Body of pancreas (tissue), 4 donors: ENCODE results near the gene CACTIN. TPM values are rescaled to one million over a fixed set of nuclear protein-coding genes. Genes with fewer than 3 reads are reported as not detected.

ENCODE experiments used
- ATAC-seq: fragments of 150-250 bp; one replicate; pipeline ENCODE4 v1.9.1; 2016
- DNase-seq, 4 donors: peaks; one replicate each; pipeline ENCODE4 v3.0.0-alpha.2; 2019
- H3K27ac ChIP-seq, 4 donors: fragments of 200-600 bp; sonication (generic); 1 replicate in 3 of 4; 2 replicates in 1 of 4; pipeline versions ENCODE4 v1.5.1 to v1.6.1; 2016 to 2019; ENCODE audit warnings: mild to moderate bottlenecking in 1 of 4, mixed read lengths in 1 of 4, moderate library complexity in 1 of 4
- H3K27me3 ChIP-seq, 2 donors: fragments of 200-600 bp; sonication (generic); one replicate each; pipeline ENCODE4 v1.6.0; 2016; ENCODE audit warnings: mild to moderate bottlenecking in 1 of 2
- H3K36me3 ChIP-seq, 2 donors: fragments of 200-600 bp; sonication (generic); replicated peaks in 1 of 2; 2 replicates each; pipeline ENCODE4 v1.5.1; 2016; ENCODE audit warnings: low read depth in 2 of 2; ENCODE audit not compliant: insufficient read depth in 1 of 2
- H3K4me1 ChIP-seq: fragments of 200-600 bp; sonication (generic); one replicate; pipeline ENCODE4 v1.6.0; 2016
- H3K4me3 ChIP-seq, 2 donors: fragments of 200-600 bp; sonication (generic); 1 replicate in 1 of 2; 2 replicates in 1 of 2; pipeline ENCODE4 v1.5.1; 2016 to 2019
- H3K9me3 ChIP-seq, 3 donors: fragments of 200-600 bp; sonication (generic); 1 replicate in 2 of 3; 2 replicates in 1 of 3; pipeline ENCODE4 v1.5.1; 2016
- POLR2A ChIP-seq, 3 donors: fragments of 450-650 bp; IDR thresholded peaks; one replicate each; pipeline ENCODE4 v1.6.1; 2016; ENCODE audit warnings: antibody characterized with exemption in 3 of 3, mild to moderate bottlenecking in 2 of 3
- WGBS, 2 donors: methylation state at CpG; one replicate each; pipeline ENCODE4 v1.1.5; 2017; 5-methylcytosine and 5-hydroxymethylcytosine counted together
- intact Hi-C: fragments of 100-400 bp; cut with DNase I; formaldehyde crosslinking; loops from one replicate; pipeline ENCODE4 v1.15.1; 2023
- total RNA-seq, 2 donors: library from RNA; depleted of rRNA; stranded (reverse); fragments of >200 nt; gene quantifications; one replicate each; pipeline ENCODE4 v1.1.0, GENCODE V29; 2016
- TF ChIP-seq, protein P1 (sequence below), 7 experiments: fragments of 450-650 bp in 4 of 7; fragments of 200-600 bp in 3 of 7; sonication (generic) in 3 of 7; IDR thresholded peaks; one replicate each; pipeline ENCODE4 v1.5.1; 2016 to 2019; ENCODE audit warnings: antibody characterized with exemption in 7 of 7

Gene CACTIN
- total RNA-seq, 2 donors from 2014 or later: 16.3 to 23.4 TPM

DNA sequence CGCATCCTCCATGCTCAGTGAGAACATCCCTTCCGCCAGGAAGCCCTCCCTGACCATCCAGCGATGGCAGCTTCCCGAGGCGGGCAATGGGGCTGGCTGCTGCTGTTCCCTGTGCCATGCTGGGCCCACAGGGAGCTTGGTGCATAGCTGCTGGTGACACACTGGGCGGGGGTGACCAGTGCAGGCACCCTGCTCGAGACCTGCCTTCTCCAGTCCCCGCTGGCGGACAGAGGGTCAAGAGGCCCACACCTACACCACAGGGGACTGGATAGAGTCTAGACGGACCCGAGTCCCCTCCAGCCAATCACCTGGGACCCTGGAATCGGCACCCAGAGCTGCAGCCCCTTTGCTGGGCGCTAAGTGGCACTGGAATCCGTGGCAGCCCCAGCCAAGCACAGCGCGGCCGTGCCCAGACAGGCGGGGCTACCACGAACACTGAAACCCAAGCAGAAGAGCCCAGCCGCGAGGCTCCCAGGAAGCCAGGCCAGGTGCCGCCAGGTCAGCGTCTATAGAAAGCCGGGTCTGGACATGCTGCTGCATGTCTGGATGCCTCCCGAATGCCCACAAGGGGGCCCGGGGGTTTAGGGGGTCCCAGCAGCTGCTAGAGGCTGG, 11.0 kb downstream of the CACTIN start:
- DNase-seq: no peak
- Histone ChIP-seq H3K4me3 (no peak overlapping the region), H3K36me3 (peaks cover 2 to 5% of the 10 kb centered on the region in 2 donors), H3K9me3 (no peaks in the 10 kb centered on the region), H3K27me3 (no peaks in the 10 kb centered on the region), H3K4me1 (no peaks in the 10 kb centered on the region), H3K27ac (no peak overlapping the region)
- intact Hi-C loops: loop anchor here (10.0 kb wide), 1 partner anchor 321 kb away; no protein-coding TSS in a partner anchor
- no peak for ATAC-seq
- TF ChIP-seq POLR2A (IDR thresholded peaks at IDR 0.05): no peak
- TF ChIP-seq, protein P1, sequence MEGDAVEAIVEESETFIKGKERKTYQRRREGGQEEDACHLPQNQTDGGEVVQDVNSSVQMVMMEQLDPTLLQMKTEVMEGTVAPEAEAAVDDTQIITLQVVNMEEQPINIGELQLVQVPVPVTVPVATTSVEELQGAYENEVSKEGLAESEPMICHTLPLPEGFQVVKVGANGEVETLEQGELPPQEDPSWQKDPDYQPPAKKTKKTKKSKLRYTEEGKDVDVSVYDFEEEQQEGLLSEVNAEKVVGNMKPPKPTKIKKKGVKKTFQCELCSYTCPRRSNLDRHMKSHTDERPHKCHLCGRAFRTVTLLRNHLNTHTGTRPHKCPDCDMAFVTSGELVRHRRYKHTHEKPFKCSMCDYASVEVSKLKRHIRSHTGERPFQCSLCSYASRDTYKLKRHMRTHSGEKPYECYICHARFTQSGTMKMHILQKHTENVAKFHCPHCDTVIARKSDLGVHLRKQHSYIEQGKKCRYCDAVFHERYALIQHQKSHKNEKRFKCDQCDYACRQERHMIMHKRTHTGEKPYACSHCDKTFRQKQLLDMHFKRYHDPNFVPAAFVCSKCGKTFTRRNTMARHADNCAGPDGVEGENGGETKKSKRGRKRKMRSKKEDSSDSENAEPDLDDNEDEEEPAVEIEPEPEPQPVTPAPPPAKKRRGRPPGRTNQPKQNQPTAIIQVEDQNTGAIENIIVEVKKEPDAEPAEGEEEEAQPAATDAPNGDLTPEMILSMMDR (IDR thresholded peaks at IDR 0.05): no peak
- 90 to 95% methylated on average over 9 to 24 of the region's 26 CpGs for whole genome bisulfite sequencing, 2 donors

- intact Hi-C loops: loop anchor here (10.0 kb wide), 1 partner anchor 320 kb away; no protein-coding TSS in a partner anchor
- Histone ChIP-seq H3K36me3 (peaks cover 2 to 5% of the 10 kb centered on the region in 2 donors), H3K4me3 (no peak overlapping the region), H3K27ac (no peak overlapping the region), H3K9me3 (no peaks in the 10 kb centered on the region), H3K27me3 (no peaks in the 10 kb centered on the region), H3K4me1 (no peaks in the 10 kb centered on the region)
- no peak for DNase-seq
- no peak for ATAC-seq
- no peak for TF ChIP-seq POLR2A (IDR thresholded peaks at IDR 0.05)
- TF ChIP-seq, protein P1 (IDR thresholded peaks at IDR 0.05): no peak
- 92 to 100% methylated on average over 4 to 15 of the region's 18 CpGs for WGBS, 2 donors
These were observed 11.6 kb downstream of the CACTIN start for GRCh38 chr19:3614858-3615505.

- 89 to 94% methylated on average over 3 to 29 of the region's 39 CpGs for WGBS, 2 donors
- no peaks in the 10 kb centered on the region for H3K27me3 ChIP-seq
- no peak for DNase-seq
These were observed 12.6 kb downstream of the CACTIN start for GRCh38 chr19:3613818-3614661.

DNA sequence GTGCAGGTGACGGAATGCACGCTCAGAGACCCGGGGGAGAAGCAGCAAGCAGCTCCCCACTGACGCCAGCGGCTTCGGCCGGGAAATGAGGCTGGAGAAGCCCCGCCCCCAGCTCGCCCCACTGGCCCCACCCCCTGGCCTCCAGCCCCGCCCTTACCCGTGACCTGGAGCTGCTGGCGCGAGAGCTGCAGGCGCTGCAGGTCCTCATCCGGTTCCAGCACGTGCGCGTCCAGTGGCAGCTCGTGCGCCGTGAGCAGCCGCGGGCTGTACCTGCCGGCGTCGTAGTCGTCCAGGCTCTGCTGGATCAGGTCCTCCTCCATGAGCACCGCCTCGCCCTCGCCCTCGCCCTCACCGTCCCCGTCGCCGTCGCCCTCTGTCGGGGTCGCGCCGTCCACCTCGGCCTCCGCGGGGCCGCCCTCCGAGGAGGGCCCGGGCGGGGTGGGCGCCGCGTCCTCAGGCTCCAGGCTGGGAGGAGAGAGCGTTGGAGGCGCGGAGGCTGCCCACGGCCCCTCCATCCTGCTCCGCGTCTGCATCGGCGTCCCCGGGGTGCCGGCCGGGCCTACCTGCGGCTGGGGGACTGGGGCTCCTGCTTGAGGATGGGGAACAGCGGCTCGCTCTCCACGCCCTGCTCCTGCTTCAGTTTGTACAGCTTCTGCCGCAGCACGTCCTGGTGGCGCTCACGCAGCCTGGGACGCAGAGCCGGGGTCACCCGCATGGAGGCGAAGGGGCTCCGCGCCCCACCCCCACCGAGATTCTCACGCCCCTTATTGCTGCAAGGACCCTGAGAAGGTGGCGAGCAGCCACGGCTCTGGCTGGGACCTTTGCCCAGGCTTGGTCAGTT, 13.5 kb downstream of the CACTIN start:
- Histone ChIP-seq H3K27me3 (no peaks in the 10 kb centered on the region), H3K27ac (no peak overlapping the region), H3K36me3 (peaks cover 2 to 5% of the 10 kb centered on the region in 2 donors), H3K4me1 (no peaks in the 10 kb centered on the region), H3K9me3 (no peaks in the 10 kb centered on the region), H3K4me3 (no peak overlapping the region)
- intact Hi-C loops: loop anchor here (10.0 kb wide), 1 partner anchor 318 kb away; no protein-coding TSS in a partner anchor
- ATAC-seq (no peak), DNase-seq (no peak)
- WGBS, 2 donors: 90 to 91% methylated on average over 32 to 53 of the region's 79 CpGs
- TF ChIP-seq POLR2A (IDR thresholded peaks at IDR 0.05): no peak
- TF ChIP-seq, protein P1 (IDR thresholded peaks at IDR 0.05): no peak

More at GRCh38 chr19:3613818-3614661, 12.6 kb downstream of the CACTIN start:
- no peaks in the 10 kb centered on the region for H3K4me1 ChIP-seq
- TF ChIP-seq, protein P1 (IDR thresholded peaks at IDR 0.05): no peak
- no peak for TF ChIP-seq POLR2A (IDR thresholded peaks at IDR 0.05)
- intact Hi-C loops: loop anchor here (10.0 kb wide), 1 partner anchor 319 kb away; no protein-coding TSS in a partner anchor
- H3K36me3 ChIP-seq: peaks cover 2 to 5% of the 10 kb centered on the region in 2 donors
- H3K27ac ChIP-seq: no peak overlapping the region
- no peak overlapping the region for H3K4me3 ChIP-seq
- no peak for ATAC-seq
- H3K9me3 ChIP-seq: no peaks in the 10 kb centered on the region
